Thoracic aorta (tissue), 2 donors: Measurements from ENCODE around the gene C4orf54. TPM values are rescaled to one million over a fixed set of nuclear protein-coding genes. Genes with fewer than 3 reads are reported as not detected.

Source experiments
- ATAC-seq: fragments of 150-250 bp; one replicate; pipeline ENCODE4 v1.8.0; 2017; ENCODE audit warnings: low read depth; ENCODE audit not compliant: insufficient number of reproducible peaks, low FRiP score
- DNase-seq: peaks from one replicate; pipeline ENCODE4 v3.0.0-alpha.2; 2020; ENCODE audit warnings: low spot score
- H3K27ac ChIP-seq, 2 donors: fragments of 200-600 bp; sonication (generic); 1 replicate in 1 of 2; 2 replicates in 1 of 2; pipeline ENCODE4 v1.5.1; 2016; ENCODE audit warnings: mild to moderate bottlenecking in 2 of 2, moderate library complexity in 2 of 2
- H3K27me3 ChIP-seq: fragments of 200-600 bp; sonication (generic); replicated peaks from 2 replicates; pipeline ENCODE4 v1.6.0; 2016; ENCODE audit warnings: mild to moderate bottlenecking; ENCODE audit not compliant: insufficient read depth
- H3K36me3 ChIP-seq: fragments of 200-600 bp; sonication (generic); one replicate; pipeline ENCODE4 v1.5.1; 2016
- H3K4me1 ChIP-seq, 2 donors: fragments of 200-600 bp; sonication (generic); 1 replicate in 1 of 2; 2 replicates in 1 of 2; pipeline versions ENCODE4 v1.5.1 to v1.6.0; 2016; ENCODE audit warnings: low read depth in 2 of 2, mild to moderate bottlenecking in 1 of 2; ENCODE audit not compliant: control insufficient read depth in 1 of 2
- H3K4me3 ChIP-seq: fragments of 200-600 bp; sonication (generic); 2 replicates; pipeline ENCODE4 v1.5.1; 2016; ENCODE audit warnings: mild to moderate bottlenecking
- H3K9me3 ChIP-seq: fragments of 200-600 bp; sonication (generic); 2 replicates; pipeline ENCODE4 v1.5.1; 2016
- CTCF ChIP-seq: fragments of 200-600 bp; sonication (generic); IDR thresholded peaks from one replicate; pipeline ENCODE4 v1.5.1; 2019; ENCODE audit warnings: antibody characterized with exemption
- total RNA-seq, 2 donors: library from RNA; depleted of rRNA; stranded (reverse); fragments of >200 nt; gene quantifications; one replicate each; pipeline versions ENCODE4 v1.1.0 to v1.2.3, GENCODE V29; 2016

C4orf54 gene
- total RNA-seq, 2 donors from 2014 or later, result 0.07 to 0.14 TPM

DNA sequence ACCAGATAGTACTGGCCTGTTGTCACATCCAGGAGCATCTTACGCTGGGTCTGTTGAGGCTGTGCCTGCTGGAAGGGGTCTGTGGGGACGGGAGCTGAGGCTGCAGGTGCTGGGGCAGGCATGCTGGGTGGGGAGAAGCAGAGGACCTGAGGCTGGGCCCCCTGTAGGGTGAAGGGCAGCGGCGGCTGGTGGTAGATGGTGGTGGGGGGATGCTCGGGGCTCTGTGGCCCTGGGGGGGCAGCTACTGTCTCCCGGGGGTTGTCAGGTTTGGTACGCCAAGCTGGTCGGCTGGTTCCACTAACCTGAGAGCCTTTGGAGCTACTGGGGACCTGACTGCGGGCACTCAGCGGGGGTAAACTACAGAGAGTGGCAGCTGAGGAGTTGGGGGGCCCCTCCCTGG is 7.8 kb downstream of the C4orf54 start:
- no peak overlapping the region for H3K27ac ChIP-seq
- TF ChIP-seq CTCF, result no peak
- no peak overlapping the region for H3K4me3 ChIP-seq
- DNase-seq (no peak), ATAC-seq (no peak)
- peaks cover 0 to 6% of the 10 kb centered on the region in 2 donors for H3K4me1 ChIP-seq
- no peaks in the 10 kb centered on the region for H3K27me3 ChIP-seq
- H3K9me3 ChIP-seq, result no peaks in the 10 kb centered on the region
- no peaks in the 10 kb centered on the region for H3K36me3 ChIP-seq

GRCh38 chr4:99649208-99649607 is 8.4 kb downstream of the C4orf54 start:
- DNase-seq, result no peak
- no peaks in the 10 kb centered on the region for H3K36me3 ChIP-seq
- H3K27me3 ChIP-seq, result no peaks in the 10 kb centered on the region
- no peak overlapping the region for H3K27ac ChIP-seq
- peaks cover 0 to under 1% of the 10 kb centered on the region in 2 donors for H3K4me1 ChIP-seq
- no peaks in the 10 kb centered on the region for H3K9me3 ChIP-seq
- no peak for ATAC-seq
- no peak for TF ChIP-seq CTCF
- no peak overlapping the region for H3K4me3 ChIP-seq

DNA sequence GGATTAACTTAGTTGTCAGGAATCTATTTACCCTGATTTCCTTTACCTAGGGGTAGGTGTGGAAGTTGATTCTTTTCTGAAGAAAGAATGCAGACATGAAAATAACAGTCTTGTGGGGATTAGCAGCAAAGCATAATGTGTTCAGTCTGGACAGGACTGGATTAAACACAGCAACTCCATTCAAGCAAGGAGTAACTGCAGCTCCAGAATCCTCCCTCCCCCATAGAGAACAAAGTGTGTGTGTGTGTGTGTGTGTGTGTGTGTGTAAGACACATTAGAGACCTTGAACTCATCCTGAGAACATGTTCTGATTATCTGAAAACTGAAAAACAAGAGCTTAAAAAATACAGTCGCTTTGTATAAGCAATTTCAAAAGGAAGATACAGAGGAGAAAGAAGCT is 9.3 kb downstream of the C4orf54 start:
- DNase-seq, result no peak
- no peak for ATAC-seq
- Histone ChIP-seq H3K9me3 (no peaks in the 10 kb centered on the region), H3K27me3 (no peaks in the 10 kb centered on the region), H3K4me1 (peaks cover 1% of the 10 kb centered on the region in 2 donors), H3K36me3 (no peaks in the 10 kb centered on the region), H3K4me3 (no peak overlapping the region), H3K27ac (no peak overlapping the region)
- TF ChIP-seq CTCF, result no peak

DNA sequence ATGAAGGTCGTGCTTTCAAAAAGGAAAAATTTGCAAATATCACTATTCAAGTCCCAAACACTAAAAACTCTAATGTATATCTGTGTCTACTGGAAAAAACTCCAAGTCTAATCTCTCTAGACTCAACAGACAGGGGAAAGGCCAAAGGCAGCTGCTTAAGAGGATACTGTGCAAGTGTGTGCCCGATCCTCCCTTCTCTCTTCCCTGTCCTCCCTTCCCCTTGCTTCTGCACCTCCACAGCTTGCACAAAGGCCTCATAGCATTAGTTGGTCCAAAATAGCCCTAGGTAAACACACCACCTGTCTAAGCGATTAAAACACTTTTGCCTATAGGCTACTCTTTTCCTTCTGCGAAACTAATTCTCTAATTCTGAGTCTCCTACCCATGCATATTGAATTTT is 10.6 kb downstream of the C4orf54 start:
- DNase-seq (no peak), ATAC-seq (no peak)
- Histone ChIP-seq H3K9me3 (no peaks in the 10 kb centered on the region), H3K4me3 (no peak overlapping the region), H3K27ac (no peak overlapping the region), H3K27me3 (no peaks in the 10 kb centered on the region), H3K4me1 (peaks cover 7 to 8% of the 10 kb centered on the region in 2 donors), H3K36me3 (no peaks in the 10 kb centered on the region)
- no peak for TF ChIP-seq CTCF

- H3K4me1 ChIP-seq, result peaks cover 7 to 8% of the 10 kb centered on the region in 2 donors
- no peaks in the 10 kb centered on the region for H3K36me3 ChIP-seq
- DNase-seq (no peak), ATAC-seq (no peak)
- no peak overlapping the region for H3K4me3 ChIP-seq
- H3K27ac ChIP-seq, result no peak overlapping the region
- no peak for TF ChIP-seq CTCF
- H3K27me3 ChIP-seq, result no peaks in the 10 kb centered on the region
- no peaks in the 10 kb centered on the region for H3K9me3 ChIP-seq
These were observed 12.0 kb downstream of the C4orf54 start for GRCh38 chr4:99645638-99646037.
